ENCODE measurements around the gene HDAC4. TPM values are rescaled to one million over a fixed set of nuclear protein-coding genes. Genes with fewer than 3 reads are reported as not detected.

HDAC4 gene
- total and polyA plus RNA-seq, 2 donors (not counting 1 experiment from before 2014, with no cell fraction given): 13.5 to 46.0 TPM

- Histone ChIP-seq H3K79me2 (ENCODE audit: control insufficient read depth, insufficient read depth, low read length) (peaks cover 87% of the 10 kb centered on the region), H3K27me3 (replicated peaks in 1 of 4; ENCODE audit: control extremely low read depth in 1 of 4, control insufficient read depth in 3 of 4, insufficient read depth in 4 of 4, low read length in 3 of 4) (no peaks in the 10 kb centered on the region), H4K20me1 (ENCODE audit: control insufficient read depth, insufficient read depth, low read length, poor library complexity, severe bottlenecking) (peaks cover 30% of the 10 kb centered on the region), H3K27ac (ENCODE audit: low read length in 2 of 2) (no peak overlapping the region), H3K9me3 (ENCODE audit: control extremely low read depth in 1 of 3, control insufficient read depth in 2 of 3, insufficient read depth in 1 of 3, low read length in 2 of 3) (peaks cover 0 to 7% (median 0%) of the 10 kb centered on the region in 3 donors), H2AFZ (ENCODE audit: insufficient read depth, low read depth, low read length, poor library complexity, severe bottlenecking) (no peak overlapping the region), H3K9ac (ENCODE audit: low read length) (no peak overlapping the region), H3K4me1 (ENCODE audit: control insufficient read depth in 2 of 2, insufficient read depth in 2 of 2, low read length in 2 of 2) (no peaks in the 10 kb centered on the region), H3K36me3 (replicated peaks in 1 of 2; ENCODE audit: control extremely low read depth in 1 of 2, control insufficient read depth in 1 of 2, extremely low read depth in 1 of 2, insufficient read depth in 2 of 2, low read length in 1 of 2) (peaks cover 0 to 2% of the 10 kb centered on the region in 2 experiments), H3K4me2 (replicated peaks; ENCODE audit: low read depth, low read length, poor library complexity, severe bottlenecking) (no peak overlapping the region), H3K4me3 (ENCODE audit: control extremely low read depth in 1 of 5, extremely low read depth in 1 of 5, insufficient read depth in 1 of 5, low read depth in 2 of 5, low read length in 4 of 5) (no peak overlapping the region)
- CTCF ChIA-PET: interaction anchor here (0.8 kb wide), 1 partner anchor 124 kb away, joined by 4 read pairs; no protein-coding TSS in a partner anchor
- Mint-ChIP-seq H3K27ac (no peak overlapping the region), H3K4me1 (no peaks in the 10 kb centered on the region), H3K27me3 (no peaks in the 10 kb centered on the region), H3K4me3 (no peak overlapping the region), H3K9me3 (ENCODE audit: insufficient read depth) (peaks cover 2% of the 10 kb centered on the region)
- DNase-seq (no peak), ATAC-seq (ENCODE audit: low read depth) (no peak)
- intact Hi-C loops (cut with micrococcal nuclease): no loop called here
- TF ChIP-seq EZH2 (IDR thresholded peaks at IDR 0.05; ENCODE audit: borderline replicate concordance, insufficient read depth, low read depth, low read length, poor library complexity, severe bottlenecking) (no peak), CTCF (IDR thresholded peaks at IDR 0.05) (no peak)
- POLR2A ChIA-PET: no interaction called here
- 94% methylated on average over 19 of the region's 24 CpGs for WGBS (ENCODE audit: insufficient coverage)
These were observed 9.3 kb downstream of the HDAC4 start for GRCh38 chr2:239391286-239392071.

GRCh38 chr2:239390546-239391285, 10.1 kb downstream of the HDAC4 start:
- ATAC-seq (ENCODE audit: low read depth) (no peak), DNase-seq (no peak)
- Mint-ChIP-seq H3K4me1 (no peaks in the 10 kb centered on the region), H3K27me3 (no peaks in the 10 kb centered on the region), H3K27ac (no peak overlapping the region), H3K4me3 (no peak overlapping the region), H3K9me3 (ENCODE audit: insufficient read depth) (peaks cover 2% of the 10 kb centered on the region)
- no peak overlapping the region for H2AFZ ChIP-seq (ENCODE audit: insufficient read depth, low read depth, low read length, poor library complexity, severe bottlenecking)
- H3K27me3 ChIP-seq (replicated peaks in 1 of 4; ENCODE audit: control extremely low read depth in 1 of 4, control insufficient read depth in 3 of 4, insufficient read depth in 4 of 4, low read length in 3 of 4): no peaks in the 10 kb centered on the region
- WGBS (ENCODE audit: insufficient coverage): 96% methylated on average over 26 of the region's 26 CpGs
- peaks cover 30% of the 10 kb centered on the region for H4K20me1 ChIP-seq (ENCODE audit: control insufficient read depth, insufficient read depth, low read length, poor library complexity, severe bottlenecking)
- intact Hi-C loops (cut with micrococcal nuclease): no loop called here
- CTCF ChIA-PET: no interaction called here
- H3K27ac ChIP-seq (ENCODE audit: low read length in 2 of 2): no peak overlapping the region
- POLR2A ChIA-PET: no interaction called here
- TF ChIP-seq EZH2 (IDR thresholded peaks at IDR 0.05; ENCODE audit: borderline replicate concordance, insufficient read depth, low read depth, low read length, poor library complexity, severe bottlenecking): no peak
- H3K9ac ChIP-seq (ENCODE audit: low read length): no peak overlapping the region
- H3K4me2 ChIP-seq (replicated peaks; ENCODE audit: low read depth, low read length, poor library complexity, severe bottlenecking): no peak overlapping the region
- H3K36me3 ChIP-seq (replicated peaks in 1 of 2; ENCODE audit: control extremely low read depth in 1 of 2, control insufficient read depth in 1 of 2, extremely low read depth in 1 of 2, insufficient read depth in 2 of 2, low read length in 1 of 2): peaks cover 0 to 2% of the 10 kb centered on the region in 2 experiments
- peaks cover 0 to 7% (median 0%) of the 10 kb centered on the region in 3 donors for H3K9me3 ChIP-seq (ENCODE audit: control extremely low read depth in 1 of 3, control insufficient read depth in 2 of 3, insufficient read depth in 1 of 3, low read length in 2 of 3)
- peaks cover 85% of the 10 kb centered on the region for H3K79me2 ChIP-seq (ENCODE audit: control insufficient read depth, insufficient read depth, low read length)
- no peak overlapping the region for H3K4me3 ChIP-seq (ENCODE audit: control extremely low read depth in 1 of 5, extremely low read depth in 1 of 5, insufficient read depth in 1 of 5, low read depth in 2 of 5, low read length in 4 of 5)
- no peaks in the 10 kb centered on the region for H3K4me1 ChIP-seq (ENCODE audit: control insufficient read depth in 2 of 2, insufficient read depth in 2 of 2, low read length in 2 of 2)
